Endothelial cell of umbilical vein (primary cell): ENCODE measurements around the gene TCERG1. TPM values are rescaled to one million over a fixed set of nuclear protein-coding genes. Genes with fewer than 3 reads are reported as not detected.

ENCODE experiments used
- BruUV-seq: library from RNA; stranded (reverse); fragments of 400-500 nt; replicated peaks from 2 replicates; lab custom pipeline; 2021; lab: Mats Ljungman, UMichigan
- CTCF ChIA-PET: fragments of 300-600, 350-600 bp; sonication (Branson Sonifier 250); formaldehyde crosslinking; loops from one replicate; lab custom pipeline; 2021; ENCODE audit warnings: antibody characterized with exemption, inconsistent platforms; lab: Charles Lee
- POLR2A ChIA-PET: fragments of 300-600, 350-600 bp; sonication (Branson Sonifier 250); formaldehyde crosslinking; loops from one replicate; lab custom pipeline; 2021; ENCODE audit warnings: antibody characterized with exemption, inconsistent platforms; lab: Charles Lee
- DNase-seq: peaks from one replicate; pipeline ENCODE4 v3.0.0-alpha.2; 2011; ENCODE audit warnings: low read depth, low spot score
- FAIRE-seq: peaks from 2 replicates; lab custom pipeline; 2011; peaks lifted over from hg19 to GRCh38; lab: Jason Lieb, UNC
- H2AFZ ChIP-seq: 2 replicates; pipeline ENCODE4 v1.6.0; 2012; ENCODE audit warnings: low read depth, low read length, control low read depth, inconsistent platforms
- H3K27ac ChIP-seq: 2 replicates; pipeline ENCODE4 v1.5.1; 2011; ENCODE audit warnings: low read depth, mild to moderate bottlenecking, control low read depth, low read length, moderate library complexity; ENCODE audit not compliant: insufficient read depth
- H3K27me3 ChIP-seq, 2 experiments: 2 replicates each; pipeline versions ENCODE4 v1.6.0 to v1.6.1; 2011; ENCODE audit warnings: low read length in 2 of 2, mixed read lengths in 1 of 2; ENCODE audit not compliant: control insufficient read depth in 2 of 2, insufficient read depth in 2 of 2
- H3K36me3 ChIP-seq, 2 experiments: 2 replicates in 1 of 2; 3 replicates in 1 of 2; pipeline ENCODE4 v1.5.1; 2011; ENCODE audit warnings: low read length in 2 of 2, mild to moderate bottlenecking in 1 of 2, moderate library complexity in 1 of 2; ENCODE audit not compliant: control insufficient read depth in 2 of 2, insufficient read depth in 2 of 2; ENCODE audit errors: extremely low read depth in 1 of 2
- H3K4me1 ChIP-seq: 3 replicates; pipeline ENCODE4 v1.5.1; 2011; ENCODE audit warnings: mild to moderate bottlenecking, low read length; ENCODE audit not compliant: control insufficient read depth, insufficient read depth; ENCODE audit errors: extremely low read depth
- H3K4me2 ChIP-seq: 2 replicates; pipeline ENCODE4 v1.6.1; 2011; ENCODE audit warnings: low read length, control low read depth, mixed read lengths; ENCODE audit not compliant: insufficient read depth
- H3K4me3 ChIP-seq, 3 experiments: fragments of 200-600 bp in 1 of 3; sonication (generic), shearing (Covaris generic) in 1 of 3; replicated peaks in 1 of 3; 2 replicates each; pipeline ENCODE4 v1.5.1; 2011 to 2016; ENCODE audit warnings: control low read depth in 3 of 3, low read length in 3 of 3, mild to moderate bottlenecking in 2 of 3, inconsistent platforms in 1 of 3, low read depth in 1 of 3, moderate library complexity in 1 of 3; ENCODE audit not compliant: insufficient read depth in 1 of 3
- H3K79me2 ChIP-seq: 2 replicates; pipeline ENCODE4 v1.6.0; 2012; ENCODE audit warnings: low read length, inconsistent platforms; ENCODE audit not compliant: control insufficient read depth, insufficient read depth
- H3K9ac ChIP-seq: replicated peaks from 2 replicates; pipeline ENCODE3; 2011; ENCODE audit warnings: low read length, control low read depth; ENCODE audit not compliant: insufficient read depth; ENCODE audit errors: extremely low read depth
- H3K9me1 ChIP-seq: replicated peaks from 3 replicates; pipeline ENCODE4 v1.6.0; 2011; ENCODE audit warnings: mild to moderate bottlenecking, low read length; ENCODE audit not compliant: control insufficient read depth, insufficient read depth; ENCODE audit errors: extremely low read depth
- H3K9me3 ChIP-seq: replicated peaks from 2 replicates; pipeline ENCODE4 v1.5.1; 2012; ENCODE audit warnings: low read length, inconsistent platforms; ENCODE audit not compliant: control insufficient read depth, insufficient read depth
- H4K20me1 ChIP-seq: replicated peaks from 2 replicates; pipeline ENCODE3; 2011; ENCODE audit warnings: mild to moderate bottlenecking, low read length; ENCODE audit not compliant: control insufficient read depth, insufficient read depth; ENCODE audit errors: extremely low read depth
- CTCF ChIP-seq, 2 donors: IDR thresholded peaks; 1 replicate in 1 of 2; 2 replicates in 1 of 2; pipeline ENCODE4 v1.5.1; 2011; ENCODE audit warnings: low read length in 2 of 2, mild to moderate bottlenecking in 2 of 2, moderate library complexity in 2 of 2, control low read depth in 1 of 2, inconsistent platforms in 1 of 2, low read depth in 1 of 2; ENCODE audit not compliant: insufficient read depth in 1 of 2; ENCODE audit errors: extremely low read depth in 1 of 2
- EZH2 ChIP-seq: IDR thresholded peaks from 2 replicates; pipeline ENCODE4 v1.6.1; 2012; ENCODE audit warnings: borderline replicate concordance, low read depth, mild to moderate bottlenecking, moderate library complexity, low read length, inconsistent platforms; ENCODE audit not compliant: severe bottlenecking
- FOS ChIP-seq: IDR thresholded peaks from 2 replicates; pipeline ENCODE4 v1.6.1; 2011; ENCODE audit warnings: mild to moderate bottlenecking, low read length, moderate library complexity, borderline replicate concordance; ENCODE audit not compliant: insufficient read depth
- JUN ChIP-seq: IDR thresholded peaks from 2 replicates; pipeline ENCODE4 v1.6.1; 2011; ENCODE audit warnings: borderline replicate concordance, low read depth; ENCODE audit not compliant: insufficient read length, insufficient read depth
- MAX ChIP-seq: IDR thresholded peaks from 2 replicates; pipeline ENCODE4 v1.6.1; 2011; ENCODE audit not compliant: insufficient read depth, insufficient read length
- MYC ChIP-seq: IDR thresholded peaks from one replicate; pipeline ENCODE4 v1.6.1; 2011; ENCODE audit warnings: mild to moderate bottlenecking, low read depth, low read length
- POLR2AphosphoS5 ChIP-seq: IDR thresholded peaks from 2 replicates; pipeline ENCODE4 v1.6.1; 2012; ENCODE audit warnings: low read depth, mild to moderate bottlenecking, control low read depth, low read length, moderate library complexity; ENCODE audit not compliant: insufficient read depth
- dilution Hi-C: fragments of 300-500 bp; cut with MboI; formaldehyde crosslinking; loops from one replicate; pipeline ENCODE4 v1.15.0; 2019; ENCODE audit warnings: low sequenced_read_pairs; ENCODE audit not compliant: extremely low pct_ligation_motif_present
- intact Hi-C: fragments of 100-400 bp; cut with micrococcal nuclease; formaldehyde crosslinking; loops from one replicate; pipeline ENCODE4 v1.10.0; 2022
- polyA plus RNA-seq, 4 experiments: library from polyadenylated mRNA; depleted of rRNA in 3 of 4; stranded (reverse) in 3 of 4; unstranded in 1 of 4; fragments of >200 nt; gene quantifications; 2 replicates each; pipeline versions ENCODE4 v1.2.1 to v1.2.3, GENCODE V29; 2011 to 2012; ENCODE audit warnings: missing spikeins in 1 of 4
- total RNA-seq: library from RNA; stranded (reverse); gene quantifications from 2 replicates; pipeline ENCODE4 v1.2.3, GENCODE V29; 2021

The TCERG1 gene
- total and polyA plus RNA-seq, 2 donors (not counting 3 experiments of a cell fraction or from before 2014, with no cell fraction given): 71.4 to 98.4 TPM

- H3K9me3 ChIP-seq: no peaks in the 10 kb centered on the region
- ChIA-PET POLR2A (no interaction called here), CTCF (interaction anchor here (1.2 to 2.1 kb wide), 5 partner anchors 10 to 665 kb away, joined by 3 to 7 read pairs (median 6); no protein-coding TSS in a partner anchor)
- TF ChIP-seq MYC: no peak
- intact Hi-C loops: no loop called here
- no peaks in the 10 kb centered on the region for H3K4me1 ChIP-seq
- H3K4me3 ChIP-seq: no peak overlapping the region
- H3K9me1 ChIP-seq: no peaks in the 10 kb centered on the region
- no peak overlapping the region for H3K4me2 ChIP-seq
- H2AFZ ChIP-seq: no peak overlapping the region
- FAIRE-seq (no peak), DNase-seq (no peak)
- no peak overlapping the region for H3K9ac ChIP-seq
- H3K79me2 ChIP-seq: no peaks in the 10 kb centered on the region
- H3K27me3 ChIP-seq: peaks cover 10 to 13% of the 10 kb centered on the region in 2 experiments
- no peaks in the 10 kb centered on the region for H3K36me3 ChIP-seq
- H4K20me1 ChIP-seq: no peaks in the 10 kb centered on the region
- BruUV-seq: no TSS peak
- H3K27ac ChIP-seq: no peak overlapping the region
- dilution Hi-C loops: no loop called here
Measured at GRCh38 chr5:146523698-146524097, 76.6 kb downstream of the TCERG1 start.

- no peaks in the 10 kb centered on the region for H3K4me1 ChIP-seq
- DNase-seq (no peak), FAIRE-seq (no peak)
- no peaks in the 10 kb centered on the region for H3K79me2 ChIP-seq
- intact Hi-C loops (loop anchor here (1.0 kb wide), 1 partner anchor 61 kb away; no protein-coding TSS in a partner anchor), dilution Hi-C loops (no loop called here)
- H4K20me1 ChIP-seq: no peaks in the 10 kb centered on the region
- H3K9me1 ChIP-seq: no peaks in the 10 kb centered on the region
- H3K4me2 ChIP-seq: no peak overlapping the region
- no peak overlapping the region for H2AFZ ChIP-seq
- H3K4me3 ChIP-seq: no peak overlapping the region
- H3K9me3 ChIP-seq: no peaks in the 10 kb centered on the region
- no TSS peak for BruUV-seq
- no peak overlapping the region for H3K9ac ChIP-seq
- peaks cover 7 to 10% of the 10 kb centered on the region in 2 experiments for H3K27me3 ChIP-seq
- TF ChIP-seq POLR2AphosphoS5: no peak
- TF ChIP-seq JUN: no peak
- no peak for TF ChIP-seq MYC
- no peak for TF ChIP-seq EZH2
- TF ChIP-seq FOS: no peak
- TF ChIP-seq CTCF (IDR thresholded peaks at IDR 0.05; ENCODE audit: extremely low read depth in 1 of 2, insufficient read depth in 1 of 2, low read depth in 1 of 2, low read length in 2 of 2): no peak
- TF ChIP-seq MAX: no peak
- H3K36me3 ChIP-seq: no peaks in the 10 kb centered on the region
- CTCF ChIA-PET: interaction anchor here (0.5 to 2.1 kb wide), 10 partner anchors 12 to 661 kb away, joined by 3 to 14 read pairs (median 4); partner anchors contain the start of gene GPR151
- POLR2A ChIA-PET: no interaction called here
- no peak overlapping the region for H3K27ac ChIP-seq
Measured at GRCh38 chr5:146527785-146528184, 80.7 kb downstream of the TCERG1 start.
